HepG2 (cell line): ENCODE results near the gene POTEI. TPM values are rescaled to one million over a fixed set of nuclear protein-coding genes. Genes with fewer than 3 reads are reported as not detected.
"Not testable (repeated sequence)": the region's sequence is repeated elsewhere in the genome, so short reads cannot be mapped to it uniquely, and the experiment has no call there.

Experiments
- ATAC-seq: fragments of 200-7000 bp; cut with Tn5 transposase; 3 replicates; pipeline ENCODE4 v1.9.1; 2020; ENCODE audit warnings: mild to moderate bottlenecking, moderate library complexity
- BruUV-seq: library from RNA; stranded (reverse); fragments of 400-500 nt; replicated peaks from 2 replicates; lab custom pipeline; 2021; lab: Mats Ljungman, UMichigan
- CTCF ChIA-PET: fragments of 300-600 bp; formaldehyde crosslinking; extraction: SDS; loops from one replicate; lab custom pipeline; 2021; ENCODE audit warnings: low total read pairs, inconsistent platforms, low intra/inter-chr PET ratio; lab: Yijun Ruan, JAX
- POLR2A ChIA-PET: fragments of 350-600 bp; sonication (Branson Sonifier 250); formaldehyde crosslinking; loops from one replicate; lab custom pipeline; 2020; ENCODE audit warnings: antibody characterized with exemption, inconsistent platforms; lab: Yijun Ruan, JAX
- DNase-seq: peaks from one replicate; pipeline ENCODE4 v3.0.0-alpha.2; 2015; ENCODE audit warnings: low spot score
- FAIRE-seq: peaks from 3 replicates; lab custom pipeline; 2011; peaks lifted over from hg19 to GRCh38; lab: Jason Lieb, UNC
- H2AFZ ChIP-seq: one replicate; pipeline ENCODE4 v1.6.1; 2011; ENCODE audit warnings: low read length, inconsistent platforms
- H3K27ac ChIP-seq: fragments of 300-600 bp; 3 replicates; pipeline ENCODE4 v1.8.0; 2011; ENCODE audit warnings: mixed run types, mild to moderate bottlenecking, mixed read lengths, low read length, inconsistent platforms; ENCODE audit not compliant: insufficient read depth; ENCODE audit errors: extremely low read length
- H3K27me3 ChIP-seq, 2 experiments: fragments of 200-600 bp in 1 of 2; 2 replicates in 1 of 2; 3 replicates in 1 of 2; pipeline versions ENCODE4 v1.6.0 to v1.8.0; 2011; ENCODE audit warnings: low read length in 2 of 2, mild to moderate bottlenecking in 2 of 2, moderate library complexity in 2 of 2, inconsistent platforms in 1 of 2; ENCODE audit not compliant: insufficient read depth in 2 of 2, control insufficient read depth in 1 of 2
- H3K36me3 ChIP-seq, 2 experiments: fragments of 200-600 bp in 1 of 2; replicated peaks in 1 of 2; 2 replicates in 1 of 2; 3 replicates in 1 of 2; pipeline versions ENCODE4 v1.5.1 to v1.8.0; 2011; ENCODE audit warnings: low read length in 2 of 2, inconsistent platforms in 1 of 2; ENCODE audit not compliant: insufficient read depth in 2 of 2, control insufficient read depth in 1 of 2
- H3K4me1 ChIP-seq: 2 replicates; pipeline ENCODE4 v1.5.1; 2012; ENCODE audit warnings: low read length, inconsistent platforms; ENCODE audit not compliant: insufficient read depth
- H3K4me2 ChIP-seq: 2 replicates; pipeline ENCODE4 v1.6.0; 2011; ENCODE audit warnings: low read depth, low read length, inconsistent platforms
- H3K4me3 ChIP-seq, 3 experiments: fragments of 200-600 bp in 1 of 3; sonication (generic), shearing (Covaris generic) in 1 of 3; replicated peaks in 1 of 3; 2 replicates each; pipeline ENCODE4 v1.5.1; 2011 to 2016; ENCODE audit warnings: low read length in 3 of 3, inconsistent platforms in 2 of 3, low read depth in 2 of 3, mild to moderate bottlenecking in 2 of 3, control low read depth in 1 of 3, mixed read lengths in 1 of 3; ENCODE audit not compliant: insufficient read depth in 1 of 3
- H3K79me2 ChIP-seq: one replicate; pipeline ENCODE4 v1.6.1; 2011; ENCODE audit warnings: low read length, inconsistent platforms; ENCODE audit not compliant: insufficient read depth
- H3K9ac ChIP-seq: 2 replicates; pipeline ENCODE4 v1.6.0; 2011; ENCODE audit warnings: mild to moderate bottlenecking, low read depth, low read length, inconsistent platforms; ENCODE audit not compliant: insufficient read depth
- H3K9me3 ChIP-seq: 2 replicates; pipeline ENCODE4 v1.5.1; 2012; ENCODE audit warnings: mild to moderate bottlenecking, low read length
- H4K20me1 ChIP-seq: 2 replicates; pipeline ENCODE4 v1.6.0; 2011; ENCODE audit warnings: inconsistent platforms, mild to moderate bottlenecking, low read length, moderate library complexity; ENCODE audit not compliant: insufficient read depth
- WGBS: methylation state at CpG from one replicate; pipeline ENCODE4 v1.1.6; 2017; ENCODE audit warnings: low lambda C conversion rate; 5-methylcytosine and 5-hydroxymethylcytosine counted together
- in situ Hi-C: cut with HindIII; loops from 2 replicates; pipeline ENCODE4 v1.10.0; 2017; ENCODE audit warnings: low pct_unique_long_range_greater_than_20kb; ENCODE audit not compliant: extremely low pct_ligation_motif_present
- intact Hi-C: fragments of 100-400 bp; cut with micrococcal nuclease; formaldehyde crosslinking; loops from one replicate; pipeline ENCODE4 v1.10.0; 2022; ENCODE audit not compliant: unreplicated experiment
- polyA plus RNA-seq, 8 experiments: library from polyadenylated mRNA; depleted of rRNA in 3 of 8; stranded (reverse) in 7 of 8; unstranded in 1 of 8; fragments of >200 nt; fragmentation: Illumina TruSeq in 4 of 8; extraction: Trizol in 4 of 8; gene quantifications; 2 replicates each; pipeline versions ENCODE4 v1.2.1 to v1.2.3, GENCODE V29; 2011 to 2016; ENCODE audit warnings: low read depth in 4 of 8, missing spikeins in 1 of 8, mixed read lengths in 1 of 8; ENCODE audit not compliant: insufficient read depth in 1 of 8
- total RNA-seq, 5 experiments: library from RNA; depleted of rRNA; stranded (reverse); fragments of >200 nt; fragmentation: Illumina TruSeq; extraction: Trizol; gene quantifications; 2 replicates each; pipeline ENCODE4 v1.2.3, GENCODE V29; 2016; ENCODE audit warnings: low read depth in 1 of 5

Gene POTEI
- total and polyA plus RNA-seq, 2 of the 13 experiments (the other 11 are each of a cell fraction or from before 2014, with no cell fraction given): 0.29 to 1.5 TPM

- H3K4me3 ChIP-seq, H3K9me3 ChIP-seq, H4K20me1 ChIP-seq, CTCF ChIA-PET, H3K79me2 ChIP-seq, H3K9ac ChIP-seq, H3K4me1 ChIP-seq, intact Hi-C loops, H3K27me3 ChIP-seq, in situ Hi-C loops, H2AFZ ChIP-seq, POLR2A ChIA-PET, ATAC-seq, DNase-seq, H3K36me3 ChIP-seq, BruUV-seq, FAIRE-seq, H3K4me2 ChIP-seq, H3K27ac ChIP-seq: not testable (repeated sequence)
- no CpG with 5 or more reads among the region's 4 CpGs for WGBS
These were observed 33.7 kb upstream of the POTEI start for GRCh38 chr2:130542789-130543188.

- no CpG with 5 or more reads among the region's 9 CpGs for WGBS
- in situ Hi-C loops, H2AFZ ChIP-seq, H3K4me2 ChIP-seq, POLR2A ChIA-PET, CTCF ChIA-PET, H4K20me1 ChIP-seq, H3K4me3 ChIP-seq, H3K27ac ChIP-seq, BruUV-seq, H3K79me2 ChIP-seq, intact Hi-C loops, H3K9ac ChIP-seq, H3K4me1 ChIP-seq, H3K9me3 ChIP-seq, FAIRE-seq, H3K36me3 ChIP-seq, H3K27me3 ChIP-seq, DNase-seq: not testable (repeated sequence)
- peak; percentile 64 for ATAC-seq
These were observed 29.1 kb upstream of the POTEI start for GRCh38 chr2:130538271-130538670.

DNA sequence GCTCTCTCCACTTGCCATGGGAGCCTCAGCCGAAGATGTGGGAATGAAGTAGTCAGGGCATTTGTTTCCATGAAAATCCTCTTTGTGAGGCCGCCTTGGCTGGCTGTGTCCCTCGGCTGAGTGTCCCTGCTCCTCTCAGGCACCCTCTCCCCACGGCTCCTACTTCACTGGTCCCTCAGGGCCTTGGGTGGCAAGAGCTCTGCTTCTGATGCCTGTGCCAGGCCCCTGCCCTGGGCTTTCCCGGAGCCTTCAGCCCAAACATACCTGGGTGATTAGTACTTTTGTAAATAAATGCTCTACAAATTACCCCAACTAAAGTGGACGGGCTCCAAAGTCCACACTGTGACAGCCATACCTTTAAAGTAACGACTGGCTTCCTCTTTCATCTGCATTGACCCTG, 27.5 kb upstream of the POTEI start:
- in situ Hi-C loops, H3K27me3 ChIP-seq, H4K20me1 ChIP-seq, H3K9ac ChIP-seq, H3K36me3 ChIP-seq, BruUV-seq, intact Hi-C loops, H3K4me3 ChIP-seq, H3K9me3 ChIP-seq, H3K27ac ChIP-seq, CTCF ChIA-PET, POLR2A ChIA-PET, DNase-seq, H3K4me2 ChIP-seq, H3K79me2 ChIP-seq, H3K4me1 ChIP-seq, H2AFZ ChIP-seq: not testable (repeated sequence)
- ATAC-seq: peak; percentile 70
- no CpG with 5 or more reads among the region's 7 CpGs for WGBS
- peak; percentile 32 for FAIRE-seq

- H4K20me1 ChIP-seq, H3K9me3 ChIP-seq, H3K4me2 ChIP-seq, H3K79me2 ChIP-seq, in situ Hi-C loops, intact Hi-C loops, H3K36me3 ChIP-seq, CTCF ChIA-PET, BruUV-seq, H3K4me3 ChIP-seq, H2AFZ ChIP-seq, H3K9ac ChIP-seq, DNase-seq, POLR2A ChIA-PET, H3K27ac ChIP-seq, H3K4me1 ChIP-seq, H3K27me3 ChIP-seq, ATAC-seq, FAIRE-seq: not testable (repeated sequence)
- WGBS: no CpG with 5 or more reads among the region's 9 CpGs
These were observed 22.5 kb upstream of the POTEI start for GRCh38 chr2:130531672-130532071.
